Liver (tissue), 2 donors: ENCODE data around the gene DPM2.

ENCODE experiments used
- TF ChIP-seq, protein P1 (sequence below): fragments of 150-350 bp; IDR thresholded peaks from 2 replicates; pipeline ENCODE4 v1.5.1; 2017; ENCODE audit warnings: improper control_type of control experiment, low read depth, low read length; ENCODE audit not compliant: missing input control
- TF ChIP-seq, protein P2 (sequence below): IDR thresholded peaks from 2 replicates; pipeline ENCODE4 v1.6.1; 2016; ENCODE audit warnings: antibody characterized with exemption
- donor health status: healthy.

DNA sequence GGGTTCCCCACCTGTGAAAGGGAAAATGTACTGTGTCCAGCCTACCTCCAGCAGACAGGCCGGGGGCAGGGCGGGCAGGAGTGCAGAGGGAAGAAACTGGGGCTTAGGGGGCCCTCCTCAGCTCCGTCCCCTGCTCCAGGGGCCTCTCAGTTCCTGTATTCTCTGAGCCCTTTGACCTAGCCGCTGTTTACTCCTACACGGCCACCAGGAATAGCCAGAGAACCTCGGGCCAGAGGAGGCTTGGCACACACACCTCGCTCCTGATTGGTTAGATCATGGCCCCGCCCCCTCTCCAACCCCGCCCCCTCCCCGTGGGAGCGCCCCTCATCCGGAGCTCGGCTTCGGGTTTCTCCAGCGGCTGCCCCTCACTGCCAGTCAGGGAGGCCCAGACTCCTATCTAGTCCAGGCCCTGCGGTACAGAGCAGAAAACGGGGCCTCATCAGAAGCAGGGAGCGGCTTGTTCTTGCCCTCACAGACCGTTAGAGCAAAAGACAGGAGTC is 40.4 kb downstream of the DPM2 start:
- TF ChIP-seq, protein P1, sequence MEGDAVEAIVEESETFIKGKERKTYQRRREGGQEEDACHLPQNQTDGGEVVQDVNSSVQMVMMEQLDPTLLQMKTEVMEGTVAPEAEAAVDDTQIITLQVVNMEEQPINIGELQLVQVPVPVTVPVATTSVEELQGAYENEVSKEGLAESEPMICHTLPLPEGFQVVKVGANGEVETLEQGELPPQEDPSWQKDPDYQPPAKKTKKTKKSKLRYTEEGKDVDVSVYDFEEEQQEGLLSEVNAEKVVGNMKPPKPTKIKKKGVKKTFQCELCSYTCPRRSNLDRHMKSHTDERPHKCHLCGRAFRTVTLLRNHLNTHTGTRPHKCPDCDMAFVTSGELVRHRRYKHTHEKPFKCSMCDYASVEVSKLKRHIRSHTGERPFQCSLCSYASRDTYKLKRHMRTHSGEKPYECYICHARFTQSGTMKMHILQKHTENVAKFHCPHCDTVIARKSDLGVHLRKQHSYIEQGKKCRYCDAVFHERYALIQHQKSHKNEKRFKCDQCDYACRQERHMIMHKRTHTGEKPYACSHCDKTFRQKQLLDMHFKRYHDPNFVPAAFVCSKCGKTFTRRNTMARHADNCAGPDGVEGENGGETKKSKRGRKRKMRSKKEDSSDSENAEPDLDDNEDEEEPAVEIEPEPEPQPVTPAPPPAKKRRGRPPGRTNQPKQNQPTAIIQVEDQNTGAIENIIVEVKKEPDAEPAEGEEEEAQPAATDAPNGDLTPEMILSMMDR, result no peak
- TF ChIP-seq, protein P2, sequence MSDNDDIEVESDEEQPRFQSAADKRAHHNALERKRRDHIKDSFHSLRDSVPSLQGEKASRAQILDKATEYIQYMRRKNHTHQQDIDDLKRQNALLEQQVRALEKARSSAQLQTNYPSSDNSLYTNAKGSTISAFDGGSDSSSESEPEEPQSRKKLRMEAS, result no peak
